Transverse colon (tissue), 4 donors: ENCODE data around the gene EXOC1L.

Experiments
- CTCF ChIP-seq, 5 experiments: fragments of 200-600 bp in 3 of 5; fragments of 450-650 bp in 2 of 5; sonication (generic) in 3 of 5; IDR thresholded peaks; 1 replicate in 2 of 5; 2 replicates in 3 of 5; pipeline ENCODE4 v1.5.1; 2016 to 2017; ENCODE audit warnings: antibody characterized with exemption in 5 of 5, inconsistent platforms in 3 of 5, mild to moderate bottlenecking in 2 of 5, moderate library complexity in 1 of 5
- EP300 ChIP-seq: sonication (generic); formaldehyde crosslinking; IDR thresholded peaks from one replicate; pipeline ENCODE4 v1.6.1; 2017; ENCODE audit warnings: antibody characterized with exemption, low read depth
- POLR2AphosphoS5 ChIP-seq, 3 donors: sonication (generic); formaldehyde crosslinking; IDR thresholded peaks; one replicate each; pipeline ENCODE4 v1.6.1; 2016; ENCODE audit warnings: antibody characterized with exemption in 3 of 3

GRCh38 chr4:55817691-55818090 is 1.9 kb upstream of the EXOC1L start:
- TF ChIP-seq CTCF (IDR thresholded peaks at IDR 0.05): no peak
- TF ChIP-seq POLR2AphosphoS5 (IDR thresholded peaks at IDR 0.05): no peak
- no peak for TF ChIP-seq EP300
